CD4-positive, alpha-beta T cell treated with Interferon gamma for 1 hour (primary cell): Measurements from ENCODE around the gene MBIP.
A peak's percentile ranks its signal among the peaks of the same experiment; 100 is the strongest.
"Not testable (repeated sequence)": the region's sequence is repeated elsewhere in the genome, so short reads cannot be mapped to it uniquely, and the experiment has no call there.

ENCODE experiments used
- DNase-seq: peaks from one replicate; pipeline ENCODE4 v3.0.0-alpha.2; 2020

MBIP gene, protein sequence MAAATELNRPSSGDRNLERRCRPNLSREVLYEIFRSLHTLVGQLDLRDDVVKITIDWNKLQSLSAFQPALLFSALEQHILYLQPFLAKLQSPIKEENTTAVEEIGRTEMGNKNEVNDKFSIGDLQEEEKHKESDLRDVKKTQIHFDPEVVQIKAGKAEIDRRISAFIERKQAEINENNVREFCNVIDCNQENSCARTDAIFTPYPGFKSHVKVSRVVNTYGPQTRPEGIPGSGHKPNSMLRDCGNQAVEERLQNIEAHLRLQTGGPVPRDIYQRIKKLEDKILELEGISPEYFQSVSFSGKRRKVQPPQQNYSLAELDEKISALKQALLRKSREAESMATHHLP

GRCh38 chr14:36320200-36320896 lies at the start of gene MBIP:
Gene MBIP (minus strand): TSS chr14:36320637. CDS start chr14:36320588, 49 bp downstream.
- peak; percentile 88 for DNase-seq

DNA sequence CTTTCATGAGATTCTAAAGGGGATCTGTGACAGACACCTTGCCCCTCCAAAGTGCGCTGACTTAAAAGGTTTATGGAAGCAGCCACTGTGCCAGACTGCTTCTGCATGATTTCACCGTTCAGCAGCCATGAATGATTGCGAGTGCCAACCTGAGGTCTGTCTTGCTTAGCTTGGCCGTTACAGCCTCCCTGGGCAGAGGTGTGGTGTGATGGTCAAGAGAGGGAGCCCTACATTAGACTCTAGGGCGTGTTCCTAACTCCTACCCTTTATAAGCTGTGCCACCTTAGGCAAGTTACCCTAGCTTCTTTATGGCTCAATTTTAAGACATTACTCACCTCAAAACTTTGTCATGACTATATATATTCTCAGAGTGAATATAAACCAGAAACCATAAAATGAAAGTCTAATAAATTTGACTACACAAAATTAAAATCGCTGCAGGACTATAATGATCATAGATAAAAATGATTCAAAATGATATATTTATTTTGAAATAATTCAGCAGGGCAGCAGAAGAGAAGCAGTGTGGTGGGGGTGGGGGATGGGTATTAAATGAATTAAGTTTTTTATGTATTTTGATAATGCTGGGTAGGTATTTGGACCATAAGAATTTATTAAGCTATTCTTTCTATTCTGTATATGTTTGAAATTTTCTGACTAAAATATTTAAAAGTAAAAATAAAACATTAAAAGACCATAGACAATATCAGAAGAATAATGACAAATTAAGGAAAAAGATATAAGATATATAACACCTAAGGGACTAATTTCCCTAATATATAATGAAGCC lies 47.7 kb upstream of the MBIP start:
- DNase-seq, result no peak

- no peak for DNase-seq
These were observed 45.3 kb upstream of the MBIP start for GRCh38 chr14:36365766-36366165.

DNA sequence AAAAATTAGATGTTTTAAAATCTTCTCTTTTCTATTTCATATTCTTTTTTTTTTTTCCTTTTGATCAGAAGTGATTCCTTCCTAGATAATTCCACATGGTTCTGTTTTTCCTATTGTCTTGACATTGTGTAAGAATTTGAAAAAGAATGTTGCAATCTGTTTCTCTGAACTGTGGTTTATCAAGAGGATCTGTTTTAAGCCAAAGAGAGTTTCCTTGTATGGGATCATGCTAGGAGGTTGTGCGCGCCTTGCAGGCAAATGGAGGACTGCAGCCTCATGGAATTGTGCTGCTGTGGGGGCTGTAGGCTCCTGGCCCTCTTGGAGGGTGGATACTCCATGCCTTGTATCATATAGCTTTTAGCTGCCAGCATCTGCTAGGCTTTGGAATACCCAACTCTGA lies 43.3 kb upstream of the MBIP start:
- DNase-seq, result no peak

DNA sequence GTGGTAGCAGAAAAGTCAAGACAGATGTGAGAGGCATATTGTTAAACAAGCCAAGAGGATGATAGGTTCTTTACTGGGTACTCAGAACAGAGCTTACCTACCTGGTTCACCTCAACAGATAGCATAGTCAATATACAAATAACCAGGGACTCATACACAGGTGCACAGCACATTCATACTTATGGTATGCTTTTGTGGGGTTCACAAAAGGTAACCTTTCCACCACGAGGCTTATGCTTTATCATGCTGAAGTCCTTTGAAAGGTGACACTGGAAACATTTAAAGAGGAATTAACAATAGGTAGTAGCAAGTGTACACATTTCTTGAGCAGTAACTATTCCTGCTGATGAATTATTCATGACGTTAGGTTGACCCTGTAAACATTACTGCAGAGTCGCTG lies 42.2 kb upstream of the MBIP start:
- DNase-seq, result no peak

GRCh38 chr14:36361210-36361853 lies 40.9 kb upstream of the MBIP start:
- DNase-seq, result no peak

DNA sequence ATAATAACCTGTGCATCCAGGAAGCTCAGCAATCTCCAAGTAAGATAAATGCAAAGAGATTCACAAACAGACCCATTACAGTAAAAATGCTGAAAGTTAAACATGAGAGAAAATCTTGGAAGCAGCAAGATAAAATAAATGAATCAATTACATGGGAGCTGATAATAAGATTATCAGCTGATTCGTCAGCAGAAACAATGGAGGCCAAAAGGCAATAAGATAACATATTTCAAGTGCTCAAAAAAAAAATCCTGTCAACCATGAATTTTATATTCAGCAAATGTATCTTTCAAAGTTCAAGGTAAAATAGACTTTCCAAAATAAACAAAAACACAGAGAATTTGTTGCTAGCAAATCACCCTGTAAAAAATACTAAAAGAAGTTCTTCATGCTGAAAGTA lies 36.4 kb upstream of the MBIP start:
- no peak for DNase-seq

- no peak for DNase-seq
These were observed 25.6 kb upstream of the MBIP start for GRCh38 chr14:36346052-36346451.

DNA sequence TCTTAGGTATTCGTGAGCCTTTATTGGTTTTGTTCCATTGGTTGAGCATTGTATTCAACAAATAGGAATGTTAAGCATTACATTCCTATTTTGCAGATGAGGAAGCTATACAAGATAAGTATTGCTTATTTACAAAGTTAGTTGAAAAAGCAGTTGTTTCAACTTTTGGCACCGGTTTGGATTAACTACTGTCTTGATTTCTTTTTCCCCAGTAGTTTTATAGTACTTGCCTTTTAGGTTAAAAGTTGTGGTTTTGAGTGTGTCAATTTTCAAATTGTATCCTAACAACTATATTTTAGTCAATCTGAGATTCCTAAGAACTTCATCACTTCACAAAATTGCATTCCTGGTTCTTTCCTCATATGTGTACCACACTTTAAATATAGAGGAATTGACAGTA lies 23.8 kb upstream of the MBIP start:
- no peak for DNase-seq

GRCh38 chr14:36341811-36342210 lies 21.4 kb upstream of the MBIP start:
- not testable (repeated sequence) for DNase-seq

DNA sequence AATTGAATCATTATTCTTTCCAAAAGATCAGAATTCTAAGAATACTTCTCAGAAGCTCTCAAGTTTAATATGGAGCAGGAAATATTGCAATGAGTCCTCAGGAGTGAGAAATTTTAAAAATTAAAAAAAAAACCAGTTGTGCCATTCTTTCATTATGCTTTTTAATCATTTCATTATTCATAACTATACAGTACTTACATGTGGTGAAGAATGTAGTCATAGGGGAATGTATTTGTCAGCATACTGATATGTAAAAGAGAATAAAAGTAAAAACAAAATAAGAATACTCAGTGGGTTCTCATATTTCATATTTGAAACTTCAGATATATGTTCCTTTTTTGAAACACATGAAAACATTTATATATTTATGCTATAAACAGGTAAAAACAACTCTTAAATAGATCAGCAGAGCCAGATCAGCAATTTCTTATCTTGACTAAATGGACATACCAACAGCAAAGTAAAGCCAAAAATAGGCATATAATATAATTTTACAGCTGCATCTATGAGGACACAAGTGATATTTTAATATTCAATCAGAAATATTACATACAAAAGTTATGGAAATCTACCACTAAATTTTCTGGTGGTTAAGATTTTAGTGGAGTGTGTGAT lies 19.9 kb upstream of the MBIP start:
- no peak for DNase-seq

DNA sequence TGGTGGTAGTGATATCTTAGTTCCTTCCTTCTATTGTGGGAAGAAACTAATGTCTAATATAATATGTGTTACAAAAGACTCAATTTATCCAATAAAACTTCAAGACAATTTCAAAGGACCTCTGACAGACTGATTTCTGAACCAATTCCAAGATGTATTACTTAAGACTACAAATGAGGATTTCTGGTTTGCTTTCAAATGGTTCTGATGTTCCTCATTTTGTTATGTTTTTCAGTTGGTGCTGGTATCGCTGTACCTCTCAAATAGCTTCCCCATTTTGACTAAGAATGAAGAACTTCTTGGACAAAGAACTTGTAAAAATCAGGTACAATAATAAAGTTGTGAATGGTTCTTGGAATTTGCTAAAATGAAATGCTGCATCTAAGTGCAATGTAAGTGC lies 19.4 kb upstream of the MBIP start:
- DNase-seq, result no peak

GRCh38 chr14:36333119-36333518 lies 12.7 kb upstream of the MBIP start:
- DNase-seq, result no peak

GRCh38 chr14:36327573-36327972 lies 7.1 kb upstream of the MBIP start:
- DNase-seq, result not testable (repeated sequence)

DNA sequence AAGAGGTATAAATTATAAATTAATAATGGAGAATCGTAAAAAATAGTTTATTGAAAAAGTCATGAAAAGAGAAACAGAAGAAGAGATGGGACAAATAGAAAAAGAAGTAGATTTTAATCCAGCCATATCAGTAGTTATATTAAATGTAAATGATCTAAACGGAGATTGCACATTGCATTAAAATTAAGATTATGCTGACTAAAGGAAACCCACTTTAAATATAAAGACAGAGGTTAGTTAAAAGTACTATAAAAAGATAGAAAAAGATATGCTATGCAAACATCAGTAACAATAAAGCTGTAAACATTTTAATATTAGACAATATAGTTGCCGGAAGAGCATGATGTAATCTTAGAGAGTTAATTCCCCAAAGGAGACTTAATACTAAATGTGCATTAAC lies 5.4 kb upstream of the MBIP start:
- no peak for DNase-seq

DNA sequence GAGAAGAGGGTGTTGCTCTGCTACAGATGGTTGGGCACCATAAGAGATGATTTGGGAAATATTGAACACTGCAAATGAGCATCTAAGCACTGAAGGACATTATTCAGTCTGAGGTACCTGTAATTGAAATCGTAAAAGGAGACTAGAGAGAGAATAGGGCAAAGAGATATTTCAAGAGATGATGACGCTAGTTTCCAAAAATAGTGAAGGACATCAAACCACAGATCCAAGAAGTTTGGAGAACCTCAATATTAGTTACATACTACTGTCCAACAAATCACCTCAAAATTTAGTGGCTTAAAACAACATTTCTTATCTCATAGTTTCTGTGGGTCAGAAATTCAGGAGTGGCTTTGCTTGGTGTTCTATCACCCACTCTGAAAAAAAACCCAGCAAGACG lies 4.5 kb upstream of the MBIP start:
- DNase-seq, result no peak

DNA sequence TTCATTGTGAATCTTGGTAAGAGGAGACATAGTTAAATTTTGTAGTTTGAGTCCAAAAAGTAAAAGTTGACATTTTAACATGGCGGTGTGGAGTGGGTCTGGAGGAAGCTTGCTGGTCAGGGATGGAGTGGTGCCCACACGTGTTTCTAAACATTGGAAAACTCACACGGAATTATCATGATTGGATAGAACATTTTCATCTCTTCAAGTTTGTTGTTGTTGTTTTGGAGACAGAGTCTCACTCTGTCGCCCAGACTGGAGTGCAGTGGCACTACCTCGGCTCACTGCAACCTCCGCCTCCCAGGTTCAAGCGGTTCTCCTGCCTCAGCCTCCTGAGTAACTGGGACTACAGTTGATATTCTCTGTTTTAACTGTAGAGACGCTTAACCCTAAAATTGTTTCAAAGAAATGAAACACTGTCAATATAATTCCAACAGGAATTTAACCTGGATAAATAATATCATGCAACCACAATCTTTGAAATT lies 502 bp upstream of the MBIP start:
- DNase-seq, result no peak

DNA sequence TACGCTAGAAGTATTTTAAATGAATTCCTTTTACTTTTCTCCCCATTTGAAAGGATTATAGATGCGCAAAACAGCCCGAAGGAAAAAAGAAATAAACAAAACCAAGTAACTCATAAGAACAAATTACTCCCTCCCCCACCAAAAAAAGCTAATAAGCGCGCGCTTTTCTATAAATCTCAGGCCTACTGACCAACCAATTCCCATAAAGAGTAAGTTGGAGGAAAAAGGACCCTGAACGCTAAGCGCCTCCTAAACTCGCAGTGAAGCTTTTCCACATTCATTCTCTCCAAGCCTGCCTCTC lies 588 bp downstream of the MBIP start:
- no peak for DNase-seq

DNA sequence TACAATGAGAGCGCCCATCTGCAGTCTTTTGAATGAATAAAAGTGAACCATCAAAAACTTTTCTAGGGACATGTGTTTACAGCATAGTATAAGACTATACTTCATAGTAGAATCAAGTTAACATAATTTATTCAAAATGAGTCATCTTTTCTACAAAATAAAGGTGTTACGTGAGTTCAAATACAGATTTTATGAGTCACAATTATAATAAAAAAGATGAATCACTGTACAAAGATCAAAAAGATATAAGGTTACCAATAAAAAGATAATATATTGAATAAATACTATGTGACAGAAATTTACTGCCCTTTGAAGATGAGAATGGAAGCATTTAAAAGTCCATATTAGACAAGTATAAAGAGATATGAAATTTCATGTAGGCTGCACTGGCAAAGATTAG lies 2.8 kb downstream of the MBIP start:
- DNase-seq, result no peak

DNA sequence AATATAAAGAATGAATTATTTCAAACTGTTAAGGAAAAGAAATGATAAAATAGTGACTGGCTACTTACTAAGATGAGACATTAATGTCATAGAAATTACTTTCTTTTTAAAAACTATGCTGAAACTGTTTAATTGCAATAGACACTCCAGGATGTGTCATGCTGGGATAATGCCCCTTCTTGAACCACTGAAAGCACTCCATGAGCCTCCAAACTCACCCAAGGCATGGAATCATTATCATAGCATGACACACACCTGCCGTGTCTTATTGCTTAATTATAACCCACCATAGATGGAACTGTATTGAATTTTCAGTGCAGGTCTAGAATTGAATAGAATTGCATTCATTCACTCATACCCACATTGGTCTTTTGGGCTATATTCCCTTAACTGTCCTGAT lies 4.3 kb downstream of the MBIP start:
- DNase-seq, result no peak

GRCh38 chr14:36315159-36315853 lies 5.1 kb downstream of the MBIP start:
- no peak for DNase-seq

- no peak for DNase-seq
These were observed 6.5 kb downstream of the MBIP start for GRCh38 chr14:36313898-36314297.
